IPS DF 6.9 (cell line): Measurements from ENCODE around the gene MSH4.
"Not testable (repeated sequence)": the region's sequence is repeated elsewhere in the genome, so short reads cannot be mapped to it uniquely, and the experiment has no call there.

ENCODE experiments used
- DNase-seq: peaks from one replicate; pipeline ENCODE4 v3.0.0-alpha.2; 2013; ENCODE audit warnings: low read depth, low spot score
- H3K27ac ChIP-seq: one replicate; pipeline ENCODE4 v1.5.1; 2013; ENCODE audit warnings: low read length, control low read depth
- H3K27me3 ChIP-seq: 2 replicates; pipeline ENCODE4 v1.6.1; 2013; ENCODE audit warnings: mild to moderate bottlenecking, low read length; ENCODE audit not compliant: control insufficient read depth, insufficient read depth
- H3K36me3 ChIP-seq: 2 replicates; pipeline ENCODE4 v1.6.1; 2013; ENCODE audit warnings: low read length; ENCODE audit not compliant: control insufficient read depth, insufficient read depth
- H3K4me1 ChIP-seq: 2 replicates; pipeline ENCODE4 v1.6.1; 2013; ENCODE audit warnings: low read length; ENCODE audit not compliant: control insufficient read depth, insufficient read depth
- H3K4me3 ChIP-seq: 2 replicates; pipeline ENCODE4 v1.5.1; 2013; ENCODE audit warnings: mild to moderate bottlenecking, low read length
- H3K9me3 ChIP-seq: 2 replicates; pipeline ENCODE4 v1.6.1; 2013; ENCODE audit warnings: low read length, inconsistent platforms; ENCODE audit not compliant: control insufficient read depth, insufficient read depth
- WGBS: extraction: QIAGEN DNeasy Blood & Tissue Kit; methylation state at CpG from one replicate; pipeline ENCODE4 v1.1.7; 2013; ENCODE audit warnings: mixed read lengths, missing lambda C conversion rate; ENCODE audit not compliant: insufficient read length, insufficient coverage; 5-methylcytosine and 5-hydroxymethylcytosine counted together

The MSH4 gene

DNA sequence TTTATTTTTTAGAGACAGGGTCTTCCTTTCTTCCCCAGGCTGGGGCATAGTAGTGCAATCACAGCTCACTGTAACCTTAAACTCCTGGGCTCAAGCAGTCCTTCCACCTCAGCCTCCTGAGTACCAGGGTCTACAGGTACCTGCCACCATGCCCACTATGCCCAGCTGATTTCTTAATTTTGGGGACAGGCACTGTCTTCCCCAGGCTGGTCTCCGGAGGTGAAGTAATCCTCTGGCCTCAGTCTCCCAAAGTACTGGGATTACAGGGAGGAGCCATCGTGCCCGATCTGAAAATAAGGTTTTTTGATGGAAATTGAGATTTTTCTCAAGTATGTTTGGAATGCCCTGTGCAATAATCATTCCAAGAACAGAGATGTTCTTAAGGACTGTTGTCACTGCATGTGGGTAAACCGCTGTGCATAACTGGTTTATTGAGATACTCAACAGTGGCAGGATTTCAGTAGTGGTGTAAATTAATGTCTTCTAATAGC, 934 bp upstream of the MSH4 start:
- Histone ChIP-seq H3K9me3 (no peaks in the 10 kb centered on the region), H3K27me3 (no peaks in the 10 kb centered on the region), H3K36me3 (peaks cover 23% of the 10 kb centered on the region), H3K4me1 (no peaks in the 10 kb centered on the region), H3K27ac (no peak overlapping the region), H3K4me3 (no peak overlapping the region)
- no peak for DNase-seq
- no CpG with 5 or more reads among the region's 4 CpGs for WGBS

- Histone ChIP-seq H3K9me3 (no peaks in the 10 kb centered on the region), H3K4me3 (no peak overlapping the region), H3K4me1 (no peaks in the 10 kb centered on the region), H3K36me3 (peaks cover 17% of the 10 kb centered on the region), H3K27me3 (no peaks in the 10 kb centered on the region), H3K27ac (no peak overlapping the region)
- DNase-seq: no peak
- no CpG with 5 or more reads among the region's 6 CpGs for WGBS
Measured at GRCh38 chr1:75797273-75797588, 549 bp downstream of the MSH4 start.

DNA sequence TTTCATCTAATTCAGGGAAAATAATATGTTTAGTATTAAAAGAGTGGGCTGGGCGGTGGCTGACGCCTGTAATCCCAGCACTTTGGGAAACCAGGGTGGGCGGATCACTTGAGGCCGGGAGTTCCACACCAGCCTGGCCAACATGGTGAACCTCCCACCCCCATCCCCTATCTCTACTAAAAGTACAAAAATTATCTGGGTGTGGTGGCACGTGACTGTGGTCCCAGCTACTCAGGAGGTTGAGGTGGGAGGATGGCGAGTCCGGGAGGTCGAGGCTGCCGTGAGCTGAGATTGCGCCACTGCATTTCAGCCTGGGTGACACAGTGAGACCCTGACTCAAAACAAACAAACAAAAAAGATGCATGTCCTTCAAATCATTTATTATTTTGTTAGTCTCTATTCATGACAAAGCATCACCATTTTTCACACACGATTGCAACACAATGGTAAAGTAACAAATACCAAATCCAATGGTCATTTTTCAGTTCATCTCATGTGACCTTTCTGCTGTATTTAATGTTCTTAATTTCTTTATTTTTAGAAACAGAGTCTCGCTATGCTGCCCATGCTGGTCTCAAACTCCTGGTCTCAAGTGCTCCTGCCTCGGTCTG, 1.0 kb downstream of the MSH4 start:
- no peak for DNase-seq
- Histone ChIP-seq H3K4me1 (no peaks in the 10 kb centered on the region), H3K9me3 (no peaks in the 10 kb centered on the region), H3K27me3 (no peaks in the 10 kb centered on the region), H3K4me3 (no peak overlapping the region), H3K36me3 (peaks cover 14% of the 10 kb centered on the region), H3K27ac (no peak overlapping the region)
- no CpG with 5 or more reads among the region's 13 CpGs for WGBS

- not testable (repeated sequence) for H3K27me3 ChIP-seq, H3K4me1 ChIP-seq, H3K27ac ChIP-seq, H3K4me3 ChIP-seq, H3K9me3 ChIP-seq, DNase-seq, H3K36me3 ChIP-seq
- no CpG with 5 or more reads among the region's 2 CpGs for WGBS
Measured at GRCh38 chr1:75801480-75801879, 4.8 kb downstream of the MSH4 start.

GRCh38 chr1:75808921-75809320, 12.2 kb downstream of the MSH4 start:
- DNase-seq: no peak
- H3K36me3 ChIP-seq: no peaks in the 10 kb centered on the region
- H3K9me3 ChIP-seq: no peaks in the 10 kb centered on the region
- no peak overlapping the region for H3K27ac ChIP-seq
- H3K4me3 ChIP-seq: no peak overlapping the region
- WGBS: no CpG with 5 or more reads among the region's 4 CpGs
- no peaks in the 10 kb centered on the region for H3K27me3 ChIP-seq
- H3K4me1 ChIP-seq: no peaks in the 10 kb centered on the region

- not testable (repeated sequence) for H3K27ac ChIP-seq, H3K9me3 ChIP-seq, DNase-seq, H3K27me3 ChIP-seq, H3K4me3 ChIP-seq, H3K36me3 ChIP-seq, H3K4me1 ChIP-seq
- WGBS: no CpG with 5 or more reads among the region's 3 CpGs
Measured at GRCh38 chr1:75810113-75810512, 13.4 kb downstream of the MSH4 start.

GRCh38 chr1:75811211-75811981, 14.7 kb downstream of the MSH4 start:
- 100% methylated on average over 1 of the region's 1 CpG for WGBS
- no peak overlapping the region for H3K4me3 ChIP-seq
- H3K27ac ChIP-seq: no peak overlapping the region
- no peaks in the 10 kb centered on the region for H3K36me3 ChIP-seq
- H3K4me1 ChIP-seq: no peaks in the 10 kb centered on the region
- no peaks in the 10 kb centered on the region for H3K27me3 ChIP-seq
- DNase-seq: no peak
- no peaks in the 10 kb centered on the region for H3K9me3 ChIP-seq

GRCh38 chr1:75812065-75812464, 15.4 kb downstream of the MSH4 start:
- Histone ChIP-seq H3K4me1 (no peaks in the 10 kb centered on the region), H3K27me3 (no peaks in the 10 kb centered on the region), H3K9me3 (no peaks in the 10 kb centered on the region), H3K4me3 (no peak overlapping the region), H3K27ac (no peak overlapping the region), H3K36me3 (no peaks in the 10 kb centered on the region)
- no CpG with 5 or more reads among the region's 3 CpGs for WGBS
- no peak for DNase-seq

GRCh38 chr1:75823596-75823995, 26.9 kb downstream of the MSH4 start:
- H3K27ac ChIP-seq, H3K36me3 ChIP-seq, DNase-seq, H3K4me3 ChIP-seq, H3K9me3 ChIP-seq, H3K27me3 ChIP-seq, H3K4me1 ChIP-seq: not testable (repeated sequence)
- no CpG with 5 or more reads among the region's 1 CpG for WGBS

- no peaks in the 10 kb centered on the region for H3K4me1 ChIP-seq
- no peak overlapping the region for H3K27ac ChIP-seq
- no peak overlapping the region for H3K4me3 ChIP-seq
- DNase-seq: no peak
- H3K36me3 ChIP-seq: no peaks in the 10 kb centered on the region
- no peaks in the 10 kb centered on the region for H3K9me3 ChIP-seq
- no peaks in the 10 kb centered on the region for H3K27me3 ChIP-seq
- WGBS: no CpG with 5 or more reads among the region's 2 CpGs
Measured at GRCh38 chr1:75836528-75837100, 39.9 kb downstream of the MSH4 start.
